Liver (tissue), 9 donors: ENCODE data around the gene ARHGAP29. TPM values are rescaled to one million over a fixed set of nuclear protein-coding genes. Genes with fewer than 3 reads are reported as not detected.

Experiments
- DNase-seq: peaks from one replicate; pipeline ENCODE4 v3.0.0-alpha.2; 2017; ENCODE audit warnings: low spot score
- H3K27ac ChIP-seq, 2 donors: one replicate each; pipeline ENCODE4 v1.7.0; 2013; ENCODE audit warnings: inconsistent platforms in 2 of 2, low read length in 2 of 2, control low read depth in 1 of 2, low read depth in 1 of 2, mild to moderate bottlenecking in 1 of 2
- H3K27me3 ChIP-seq, 4 donors: one replicate each; pipeline versions ENCODE4 v1.6.1 to v1.7.0; 2013; ENCODE audit warnings: low read length in 3 of 4, inconsistent platforms in 1 of 4, mild to moderate bottlenecking in 1 of 4, moderate library complexity in 1 of 4; ENCODE audit not compliant: control insufficient read depth in 4 of 4, insufficient read depth in 4 of 4
- H3K36me3 ChIP-seq, 4 donors: one replicate each; pipeline versions ENCODE4 v1.6.1 to v1.7.0; 2013; ENCODE audit warnings: low read length in 3 of 4, mild to moderate bottlenecking in 3 of 4, low read depth in 1 of 4, moderate library complexity in 1 of 4; ENCODE audit not compliant: control insufficient read depth in 4 of 4, insufficient read depth in 3 of 4
- H3K4me1 ChIP-seq, 4 donors: one replicate each; pipeline versions ENCODE4 v1.6.1 to v1.7.0; 2013; ENCODE audit warnings: low read length in 3 of 4, mild to moderate bottlenecking in 3 of 4, moderate library complexity in 1 of 4; ENCODE audit not compliant: control insufficient read depth in 4 of 4, insufficient read depth in 4 of 4
- H3K4me3 ChIP-seq, 3 donors: one replicate each; pipeline versions ENCODE4 v1.6.1 to v1.7.0; 2013; ENCODE audit warnings: low read length in 3 of 3, control low read depth in 1 of 3, low read depth in 1 of 3, mild to moderate bottlenecking in 1 of 3
- H3K9ac ChIP-seq, 2 donors: one replicate each; pipeline ENCODE4 v1.7.0; 2013; ENCODE audit warnings: low read length in 2 of 2, mild to moderate bottlenecking in 2 of 2, moderate library complexity in 2 of 2, control low read depth in 1 of 2, low read depth in 1 of 2
- H3K9me3 ChIP-seq, 4 donors: one replicate each; pipeline versions ENCODE4 v1.6.1 to v1.7.0; 2013; ENCODE audit warnings: low read length in 3 of 4; ENCODE audit not compliant: control insufficient read depth in 4 of 4
- EGR1 ChIP-seq, 2 donors: IDR thresholded peaks; 2 replicates each; pipeline ENCODE4 v1.6.1; 2016 to 2018; ENCODE audit warnings: antibody characterized with exemption in 2 of 2, low read depth in 2 of 2
- FOXA1 ChIP-seq: IDR thresholded peaks from 2 replicates; pipeline ENCODE4 v1.6.1; 2016; ENCODE audit warnings: antibody characterized with exemption
- FOXA2 ChIP-seq: IDR thresholded peaks from 2 replicates; pipeline ENCODE4 v1.6.1; 2016; ENCODE audit warnings: antibody characterized with exemption
- GABPA ChIP-seq, 2 donors: IDR thresholded peaks in 1 of 2; conservative IDR thresholded peaks in 1 of 2; 2 replicates each; pipeline ENCODE4 v1.6.1; 2016; ENCODE audit warnings: antibody characterized with exemption in 2 of 2, mild to moderate bottlenecking in 1 of 2, moderate library complexity in 1 of 2
- HNF4A ChIP-seq, 2 donors: conservative IDR thresholded peaks; 2 replicates each; pipeline ENCODE4 v1.6.1; 2016; ENCODE audit warnings: antibody characterized with exemption in 2 of 2, mild to moderate bottlenecking in 2 of 2
- HNF4G ChIP-seq: IDR thresholded peaks from 2 replicates; pipeline ENCODE4 v1.6.1; 2016; ENCODE audit warnings: antibody characterized with exemption
- JUND ChIP-seq, 2 donors: IDR thresholded peaks; 2 replicates each; pipeline ENCODE4 v1.6.1; 2016; ENCODE audit warnings: antibody characterized with exemption in 2 of 2
- NR2F2 ChIP-seq: IDR thresholded peaks from 2 replicates; pipeline ENCODE4 v1.6.1; 2016; ENCODE audit warnings: antibody characterized with exemption
- RAD21 ChIP-seq, 2 donors: IDR thresholded peaks; 2 replicates each; pipeline ENCODE4 v1.6.1; 2016; ENCODE audit warnings: antibody characterized with exemption in 2 of 2, mild to moderate bottlenecking in 2 of 2
- REST ChIP-seq: IDR thresholded peaks from 2 replicates; pipeline ENCODE4 v1.6.1; 2016; ENCODE audit warnings: antibody characterized with exemption, mild to moderate bottlenecking
- RXRA ChIP-seq, 2 donors: IDR thresholded peaks; 2 replicates each; pipeline ENCODE4 v1.6.1; 2017 to 2018; ENCODE audit warnings: antibody characterized with exemption in 2 of 2, mild to moderate bottlenecking in 1 of 2
- SP1 ChIP-seq: IDR thresholded peaks from 2 replicates; pipeline ENCODE4 v1.6.1; 2018; ENCODE audit warnings: antibody characterized with exemption, mild to moderate bottlenecking
- TAF1 ChIP-seq: conservative IDR thresholded peaks from 2 replicates; pipeline ENCODE4 v1.6.1; 2016; ENCODE audit warnings: antibody characterized with exemption, mild to moderate bottlenecking
- YY1 ChIP-seq: IDR thresholded peaks from 2 replicates; pipeline ENCODE4 v1.6.1; 2016; ENCODE audit warnings: antibody characterized with exemption, mild to moderate bottlenecking
- WGBS: extraction: QIAGEN DNeasy Blood & Tissue Kit; methylation state at CpG from one replicate; pipeline ENCODE4 v1.1.7; 2013; 5-methylcytosine and 5-hydroxymethylcytosine counted together
- polyA plus RNA-seq, 2 donors: library from polyadenylated mRNA; stranded (reverse) in 1 of 2; unstranded in 1 of 2; fragments of 200-250 nt in 1 of 2; fragments of >200 nt in 1 of 2; fragmentation: Nextera tagmentation in 1 of 2; extraction: Ambion mirVana in 1 of 2; gene quantifications; one replicate each; pipeline versions ENCODE4 v1.2.1 to v1.2.3, GENCODE V29; 2013 to 2015
- total RNA-seq, 2 donors: library from RNA; depleted of rRNA; stranded (reverse); fragments of >200 nt; gene quantifications; one replicate each; pipeline ENCODE4 v1.2.3, GENCODE V29; 2014
- TF ChIP-seq, protein P1 (sequence below): IDR thresholded peaks from 2 replicates; pipeline ENCODE4 v1.6.1; 2016; ENCODE audit warnings: antibody characterized with exemption
- TF ChIP-seq, protein P2 (sequence below): IDR thresholded peaks from 2 replicates; pipeline ENCODE4 v1.6.1; 2016; ENCODE audit warnings: antibody characterized with exemption
- TF ChIP-seq, protein P3 (sequence below): IDR thresholded peaks from 2 replicates; pipeline ENCODE4 v1.6.1; 2016; ENCODE audit warnings: antibody characterized with exemption
- donor health status: healthy.
- donor health status: healthy.
- donor health status: healthy.
- donor health status: healthy.
- donor health status: healthy.

The ARHGAP29 gene
- total and polyA plus RNA-seq, 4 donors = 8.3 to 27.7 (median 13.2) TPM

GRCh38 chr1:94146273-94146672, 91.1 kb downstream of the ARHGAP29 start:
- no peaks in the 10 kb centered on the region for H3K4me1 ChIP-seq
- no peak overlapping the region for H3K4me3 ChIP-seq

DNA sequence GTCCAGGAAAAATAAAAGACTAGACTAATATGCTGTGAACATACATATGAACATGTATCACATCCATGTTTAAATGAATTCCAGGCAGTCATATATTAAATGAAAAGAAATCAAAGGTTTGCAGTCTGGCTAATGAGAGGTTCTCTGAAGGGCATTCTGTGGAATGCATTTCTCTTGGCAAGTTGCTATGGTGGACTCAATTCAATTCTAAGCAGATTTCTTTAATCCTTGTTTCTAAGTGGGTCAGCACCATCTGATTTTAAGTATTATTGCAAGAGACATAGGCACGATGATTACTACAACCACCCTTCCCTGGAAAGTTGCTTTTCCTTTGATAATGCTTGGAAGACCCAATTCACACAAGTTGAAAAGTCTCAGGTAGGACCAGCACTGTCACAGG, 92.5 kb downstream of the ARHGAP29 start:
- WGBS = 97% methylated on average over 1 of the region's 1 CpG
- Histone ChIP-seq H3K36me3 (no peaks in the 10 kb centered on the region), H3K27ac (no peak overlapping the region), H3K9me3 (no peaks in the 10 kb centered on the region), H3K4me3 (no peak overlapping the region), H3K9ac (no peak overlapping the region), H3K27me3 (no peaks in the 10 kb centered on the region), H3K4me1 (no peaks in the 10 kb centered on the region)
- no peak for DNase-seq
- TF ChIP-seq HNF4A (conservative IDR thresholded peaks at IDR 0.05) (no peak), JUND (IDR thresholded peaks at IDR 0.05) (no peak), REST (no peak), FOXA2 (no peak), EGR1 (IDR thresholded peaks at IDR 0.05; ENCODE audit: low read depth in 2 of 2) (no peak), NR2F2 (no peak), HNF4G (no peak), TAF1 (no peak), YY1 (no peak), FOXA1 (no peak), RXRA (IDR thresholded peaks at IDR 0.05) (no peak), GABPA (IDR thresholded peaks at IDR 0.05 in 1 of 2, conservative IDR thresholded peaks at IDR 0.05 in 1 of 2) (no peak), SP1 (no peak)
- TF ChIP-seq, protein P1, sequence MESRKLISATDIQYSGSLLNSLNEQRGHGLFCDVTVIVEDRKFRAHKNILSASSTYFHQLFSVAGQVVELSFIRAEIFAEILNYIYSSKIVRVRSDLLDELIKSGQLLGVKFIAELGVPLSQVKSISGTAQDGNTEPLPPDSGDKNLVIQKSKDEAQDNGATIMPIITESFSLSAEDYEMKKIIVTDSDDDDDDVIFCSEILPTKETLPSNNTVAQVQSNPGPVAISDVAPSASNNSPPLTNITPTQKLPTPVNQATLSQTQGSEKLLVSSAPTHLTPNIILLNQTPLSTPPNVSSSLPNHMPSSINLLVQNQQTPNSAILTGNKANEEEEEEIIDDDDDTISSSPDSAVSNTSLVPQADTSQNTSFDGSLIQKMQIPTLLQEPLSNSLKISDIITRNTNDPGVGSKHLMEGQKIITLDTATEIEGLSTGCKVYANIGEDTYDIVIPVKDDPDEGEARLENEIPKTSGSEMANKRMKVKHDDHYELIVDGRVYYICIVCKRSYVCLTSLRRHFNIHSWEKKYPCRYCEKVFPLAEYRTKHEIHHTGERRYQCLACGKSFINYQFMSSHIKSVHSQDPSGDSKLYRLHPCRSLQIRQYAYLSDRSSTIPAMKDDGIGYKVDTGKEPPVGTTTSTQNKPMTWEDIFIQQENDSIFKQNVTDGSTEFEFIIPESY = no peak
- TF ChIP-seq, protein P2, sequence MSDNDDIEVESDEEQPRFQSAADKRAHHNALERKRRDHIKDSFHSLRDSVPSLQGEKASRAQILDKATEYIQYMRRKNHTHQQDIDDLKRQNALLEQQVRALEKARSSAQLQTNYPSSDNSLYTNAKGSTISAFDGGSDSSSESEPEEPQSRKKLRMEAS = no peak

More at GRCh38 chr1:94146273-94146672, 91.1 kb downstream of the ARHGAP29 start:
- Histone ChIP-seq H3K36me3 (no peaks in the 10 kb centered on the region), H3K9me3 (no peaks in the 10 kb centered on the region), H3K27ac (no peak overlapping the region), H3K27me3 (no peaks in the 10 kb centered on the region), H3K9ac (no peak overlapping the region)
- 95% methylated on average over 5 of the region's 5 CpGs for WGBS
- TF ChIP-seq YY1 = no peak
- no peak for TF ChIP-seq JUND (IDR thresholded peaks at IDR 0.05)
- no peak for TF ChIP-seq RAD21 (IDR thresholded peaks at IDR 0.05)
- TF ChIP-seq, protein P2 = no peak
- TF ChIP-seq EGR1 (IDR thresholded peaks at IDR 0.05; ENCODE audit: low read depth in 2 of 2) = no peak
- TF ChIP-seq, protein P3, sequence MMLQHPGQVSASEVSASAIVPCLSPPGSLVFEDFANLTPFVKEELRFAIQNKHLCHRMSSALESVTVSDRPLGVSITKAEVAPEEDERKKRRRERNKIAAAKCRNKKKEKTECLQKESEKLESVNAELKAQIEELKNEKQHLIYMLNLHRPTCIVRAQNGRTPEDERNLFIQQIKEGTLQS = no peak
- no peak for TF ChIP-seq HNF4A (conservative IDR thresholded peaks at IDR 0.05)
- no peak for DNase-seq
